MCF 10A (cell line): ENCODE results near the gene DNAJC15. TPM values are rescaled to one million over a fixed set of nuclear protein-coding genes. Genes with fewer than 3 reads are reported as not detected.
A peak's percentile ranks its signal among the peaks of the same experiment; 100 is the strongest.

Source experiments
- BruUV-seq: library from RNA; stranded (reverse); fragments of 400-500 nt; replicated peaks from 2 replicates; lab custom pipeline; 2021; lab: Mats Ljungman, UMichigan
- CTCF ChIA-PET: fragments of 300-600 bp; sonication (Branson Sonifier 250); formaldehyde crosslinking; extraction: SDS; loops from one replicate; lab custom pipeline; 2021; ENCODE audit warnings: antibody characterized with exemption, inconsistent platforms; lab: Yijun Ruan, JAX
- POLR2A ChIA-PET: fragments of 300-600, 350-650 bp; sonication (Branson Sonifier 250); formaldehyde crosslinking; extraction: SDS; loops from one replicate; lab custom pipeline; 2020; ENCODE audit warnings: antibody characterized with exemption, inconsistent platforms; lab: Yijun Ruan, JAX
- DNase-seq: peaks from one replicate; pipeline ENCODE4 v3.0.0-alpha.2; 2018; ENCODE audit not compliant: unreplicated experiment
- H3K27ac Mint-ChIP-seq: one replicate; pipeline ENCODE4 v1.8.0; 2022; ENCODE audit warnings: mild to moderate bottlenecking, low read depth, mixed read lengths; ENCODE audit not compliant: unreplicated experiment
- H3K27me3 Mint-ChIP-seq: one replicate; pipeline ENCODE4 v1.8.0; 2022; ENCODE audit warnings: mixed read lengths; ENCODE audit not compliant: insufficient read depth, unreplicated experiment
- H3K36me3 Mint-ChIP-seq: one replicate; pipeline ENCODE4 v1.8.0; 2022; ENCODE audit warnings: mild to moderate bottlenecking, moderate library complexity, mixed read lengths; ENCODE audit not compliant: insufficient read depth, unreplicated experiment
- H3K4me1 Mint-ChIP-seq: one replicate; pipeline ENCODE4 v1.8.0; 2022; ENCODE audit warnings: mixed read lengths; ENCODE audit not compliant: insufficient read depth, unreplicated experiment
- H3K4me3 Mint-ChIP-seq: one replicate; pipeline ENCODE4 v1.8.0; 2022; ENCODE audit warnings: mild to moderate bottlenecking, moderate library complexity, mixed read lengths; ENCODE audit not compliant: unreplicated experiment
- H3K9me3 Mint-ChIP-seq: one replicate; pipeline ENCODE4 v1.8.0; 2022; ENCODE audit warnings: mixed read lengths; ENCODE audit not compliant: unreplicated experiment
- CTCF ChIP-seq: fragments of 200-600 bp; IDR thresholded peaks from one replicate; pipeline ENCODE4 v1.8.0; 2022; ENCODE audit warnings: antibody characterized with exemption, mild to moderate bottlenecking; ENCODE audit not compliant: unreplicated experiment
- intact Hi-C: fragments of 100-400 bp; cut with micrococcal nuclease; formaldehyde crosslinking; loops from 2 replicates; pipeline ENCODE4 v1.14.1; 2022
- total RNA-seq: library from RNA; stranded (reverse); gene quantifications from 2 replicates; pipeline ENCODE4 v1.2.3, GENCODE V29; 2022

Gene DNAJC15
- total RNA-seq, 1 experiment from 2014 or later, result 34.0 TPM

GRCh38 chr13:43124490-43124889 lies 101.1 kb downstream of the DNAJC15 start:
- TF ChIP-seq CTCF, result no peak
- DNase-seq, result no peak
- ChIA-PET CTCF (no interaction called here), POLR2A (no interaction called here)
- no peaks in the 10 kb centered on the region for H3K36me3 Mint-ChIP-seq
- H3K27me3 Mint-ChIP-seq, result no peaks in the 10 kb centered on the region
- no peaks in the 10 kb centered on the region for H3K9me3 Mint-ChIP-seq
- H3K4me3 Mint-ChIP-seq, result no peak overlapping the region
- no peak overlapping the region for H3K27ac Mint-ChIP-seq
- H3K4me1 Mint-ChIP-seq, result peaks cover 7% of the 10 kb centered on the region
- no TSS peak for BruUV-seq
- intact Hi-C loops, result no loop called here

GRCh38 chr13:43126420-43126819 lies 103.0 kb downstream of the DNAJC15 start:
- Mint-ChIP-seq H3K27ac (no peak overlapping the region), H3K4me1 (peaks cover 7% of the 10 kb centered on the region), H3K4me3 (no peak overlapping the region), H3K27me3 (no peaks in the 10 kb centered on the region), H3K9me3 (no peaks in the 10 kb centered on the region), H3K36me3 (no peaks in the 10 kb centered on the region)
- POLR2A ChIA-PET, result no interaction called here
- BruUV-seq, result no TSS peak
- CTCF ChIA-PET, result no interaction called here
- intact Hi-C loops, result no loop called here
- no peak for TF ChIP-seq CTCF
- no peak for DNase-seq

- CTCF ChIA-PET, result no interaction called here
- H3K27ac Mint-ChIP-seq, result peak overlapping the region; percentile 1
- intact Hi-C loops, result no loop called here
Observed at GRCh38 chr13:43127103-43127798, 103.9 kb downstream of the DNAJC15 start.

GRCh38 chr13:43127827-43128226 lies 104.4 kb downstream of the DNAJC15 start:
- no TSS peak for BruUV-seq
- peaks cover 13% of the 10 kb centered on the region for H3K4me1 Mint-ChIP-seq
- H3K9me3 Mint-ChIP-seq, result no peaks in the 10 kb centered on the region
- no peak overlapping the region for H3K4me3 Mint-ChIP-seq
- no peak for DNase-seq
- POLR2A ChIA-PET, result no interaction called here
- H3K27me3 Mint-ChIP-seq, result no peaks in the 10 kb centered on the region
- no peaks in the 10 kb centered on the region for H3K36me3 Mint-ChIP-seq
- CTCF ChIA-PET, result no interaction called here
- peak overlapping the region; percentile 1 for H3K27ac Mint-ChIP-seq
- intact Hi-C loops, result no loop called here
- no peak for TF ChIP-seq CTCF

More at GRCh38 chr13:43127103-43127798, 103.9 kb downstream of the DNAJC15 start:
- H3K36me3 Mint-ChIP-seq, result no peaks in the 10 kb centered on the region
- POLR2A ChIA-PET, result interaction anchor here (0.6 kb wide), 1 partner anchor 68 kb away, joined by 3 read pairs; no protein-coding TSS in a partner anchor
- no peak for DNase-seq
- BruUV-seq, result no TSS peak
- no peaks in the 10 kb centered on the region for H3K27me3 Mint-ChIP-seq
- peaks cover 11% of the 10 kb centered on the region for H3K4me1 Mint-ChIP-seq
- no peak overlapping the region for H3K4me3 Mint-ChIP-seq
- no peak for TF ChIP-seq CTCF
- H3K9me3 Mint-ChIP-seq, result no peaks in the 10 kb centered on the region
